ENCODE data around the gene SESN1.
"Not testable (repeated sequence)": the region's sequence is repeated elsewhere in the genome, so short reads cannot be mapped to it uniquely, and the experiment has no call there.

Gene SESN1

DNA sequence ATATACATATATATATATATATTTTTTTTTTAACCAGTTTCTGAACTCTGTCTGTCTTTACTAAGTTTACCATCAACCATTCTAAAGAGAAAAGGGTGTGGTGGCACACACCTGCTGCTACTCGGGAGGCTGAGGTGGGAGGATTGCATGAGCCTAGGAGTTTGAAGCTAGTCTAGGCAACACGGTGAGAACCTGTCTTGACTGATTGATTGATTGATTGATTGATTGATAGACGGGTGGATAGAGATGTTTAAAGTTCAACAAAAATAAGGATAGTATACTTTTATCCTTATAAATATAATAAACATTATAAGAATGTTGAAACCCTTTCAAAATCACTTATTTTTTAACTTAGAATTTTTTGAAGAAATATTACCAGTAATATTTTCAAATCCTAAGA lies 30.9 kb upstream of the SESN1 start:
- Histone ChIP-seq H3K36me3 (no peaks in the 10 kb centered on the region), H3K27ac (no peak overlapping the region), H3K4me3 (ENCODE audit: low read depth, low read length) (no peak overlapping the region), H3K9me3 (ENCODE audit: severe bottlenecking) (no peaks in the 10 kb centered on the region), H3K27me3 (ENCODE audit: insufficient read depth, low read depth, severe bottlenecking) (no peaks in the 10 kb centered on the region)
- TF ChIP-seq, protein P1, sequence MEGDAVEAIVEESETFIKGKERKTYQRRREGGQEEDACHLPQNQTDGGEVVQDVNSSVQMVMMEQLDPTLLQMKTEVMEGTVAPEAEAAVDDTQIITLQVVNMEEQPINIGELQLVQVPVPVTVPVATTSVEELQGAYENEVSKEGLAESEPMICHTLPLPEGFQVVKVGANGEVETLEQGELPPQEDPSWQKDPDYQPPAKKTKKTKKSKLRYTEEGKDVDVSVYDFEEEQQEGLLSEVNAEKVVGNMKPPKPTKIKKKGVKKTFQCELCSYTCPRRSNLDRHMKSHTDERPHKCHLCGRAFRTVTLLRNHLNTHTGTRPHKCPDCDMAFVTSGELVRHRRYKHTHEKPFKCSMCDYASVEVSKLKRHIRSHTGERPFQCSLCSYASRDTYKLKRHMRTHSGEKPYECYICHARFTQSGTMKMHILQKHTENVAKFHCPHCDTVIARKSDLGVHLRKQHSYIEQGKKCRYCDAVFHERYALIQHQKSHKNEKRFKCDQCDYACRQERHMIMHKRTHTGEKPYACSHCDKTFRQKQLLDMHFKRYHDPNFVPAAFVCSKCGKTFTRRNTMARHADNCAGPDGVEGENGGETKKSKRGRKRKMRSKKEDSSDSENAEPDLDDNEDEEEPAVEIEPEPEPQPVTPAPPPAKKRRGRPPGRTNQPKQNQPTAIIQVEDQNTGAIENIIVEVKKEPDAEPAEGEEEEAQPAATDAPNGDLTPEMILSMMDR (IDR thresholded peaks at IDR 0.05; ENCODE audit: low read depth, low read length): no peak
- DNase-seq: no peak

DNA sequence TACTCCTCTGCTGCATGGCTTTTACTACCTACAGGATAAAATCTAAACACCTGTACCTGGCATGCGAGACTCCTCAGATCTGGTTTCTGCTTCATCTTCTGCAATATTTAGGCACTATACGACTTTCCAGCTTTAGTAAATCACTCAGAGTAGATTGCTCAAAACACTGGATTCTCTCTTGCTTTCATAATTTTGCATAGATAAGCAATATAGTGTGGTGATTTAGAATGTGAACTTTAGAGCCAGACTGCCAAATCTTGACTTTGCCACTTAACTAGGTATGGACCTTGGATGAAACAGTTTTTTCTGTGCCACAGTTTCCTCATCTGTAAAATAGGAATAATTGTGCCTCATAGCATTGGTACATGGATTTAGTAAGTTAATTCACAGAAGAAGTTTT lies 29.6 kb upstream of the SESN1 start:
- no peaks in the 10 kb centered on the region for H3K27me3 ChIP-seq (ENCODE audit: insufficient read depth, low read depth, severe bottlenecking)
- no peak overlapping the region for H3K27ac ChIP-seq
- no peaks in the 10 kb centered on the region for H3K9me3 ChIP-seq (ENCODE audit: severe bottlenecking)
- no peak overlapping the region for H3K4me3 ChIP-seq (ENCODE audit: low read depth, low read length)
- H3K36me3 ChIP-seq: no peaks in the 10 kb centered on the region
- DNase-seq: no peak
- TF ChIP-seq, protein P1 (IDR thresholded peaks at IDR 0.05; ENCODE audit: low read depth, low read length): no peak

DNA sequence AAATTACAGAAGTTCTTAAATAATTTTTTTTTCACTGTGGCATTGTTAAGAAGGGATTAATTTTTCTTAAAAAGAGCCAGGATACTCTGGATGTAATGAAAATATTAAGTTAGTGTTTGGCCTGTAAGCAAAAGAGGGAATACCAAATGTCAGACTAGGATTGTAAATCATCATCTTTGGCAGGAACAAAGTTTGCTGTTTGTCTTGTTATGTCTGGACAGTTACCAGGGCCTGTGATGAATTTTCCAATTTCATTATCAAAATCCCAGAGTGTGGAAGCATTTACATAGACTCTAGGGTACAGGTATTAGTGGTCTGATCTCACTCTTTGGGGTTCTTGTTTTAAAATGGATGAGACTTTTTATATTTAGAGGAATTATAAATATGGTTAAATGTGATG lies 26.8 kb upstream of the SESN1 start:
- TF ChIP-seq, protein P1 (IDR thresholded peaks at IDR 0.05; ENCODE audit: low read depth, low read length): no peak
- Histone ChIP-seq H3K9me3 (ENCODE audit: severe bottlenecking) (no peaks in the 10 kb centered on the region), H3K4me3 (ENCODE audit: low read depth, low read length) (no peak overlapping the region), H3K27ac (no peak overlapping the region), H3K36me3 (no peaks in the 10 kb centered on the region), H3K27me3 (ENCODE audit: insufficient read depth, low read depth, severe bottlenecking) (no peaks in the 10 kb centered on the region)
- no peak for DNase-seq

DNA sequence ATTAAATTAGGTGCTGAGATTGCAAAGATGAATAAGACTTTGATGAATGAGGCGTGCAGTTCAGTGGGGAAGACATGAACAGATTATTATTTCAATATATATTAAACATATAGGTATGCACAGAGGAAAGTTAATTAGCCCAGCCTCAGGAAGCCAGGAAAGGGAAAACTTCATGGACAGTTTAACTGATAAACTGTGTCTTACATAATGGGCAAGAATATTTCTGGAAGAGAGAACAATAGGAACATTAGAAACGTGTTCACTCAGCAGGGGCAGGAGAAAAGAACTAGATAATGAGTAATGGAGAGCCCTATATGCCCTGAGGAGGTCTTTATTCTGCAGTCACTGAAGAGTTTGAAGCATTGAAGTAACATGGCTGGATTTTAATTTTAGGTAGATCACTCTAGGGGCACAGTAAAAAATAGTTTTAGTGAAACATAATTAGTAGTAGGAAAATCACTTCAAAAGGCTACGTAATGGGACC lies 24.3 kb upstream of the SESN1 start:
- Histone ChIP-seq H3K9me3 (ENCODE audit: severe bottlenecking) (no peaks in the 10 kb centered on the region), H3K27ac (peak overlapping the region; percentile 63), H3K4me3 (ENCODE audit: low read depth, low read length) (no peak overlapping the region), H3K27me3 (ENCODE audit: insufficient read depth, low read depth, severe bottlenecking) (no peaks in the 10 kb centered on the region), H3K36me3 (no peaks in the 10 kb centered on the region)
- TF ChIP-seq, protein P1 (IDR thresholded peaks at IDR 0.05; ENCODE audit: low read depth, low read length): no peak
- DNase-seq: no peak

DNA sequence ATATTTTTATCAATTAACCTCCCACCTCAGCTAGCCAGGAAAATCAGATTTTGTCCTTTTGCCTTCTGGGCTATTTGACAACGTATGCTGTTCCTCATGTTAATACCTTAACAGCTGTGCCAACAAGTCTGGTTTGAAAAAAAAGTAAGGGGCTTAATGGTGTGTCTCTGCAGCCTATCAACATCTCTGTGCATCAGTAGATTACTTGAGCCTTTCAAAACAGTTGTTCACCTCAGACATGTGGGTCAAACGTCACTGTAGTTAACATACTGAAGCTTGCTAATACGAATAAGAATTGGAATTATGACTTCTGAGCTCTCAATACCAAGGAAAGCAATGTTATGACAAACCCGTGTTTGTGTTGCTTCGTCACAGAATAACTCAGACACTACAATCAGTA lies 23.7 kb upstream of the SESN1 start:
- peak overlapping the region; percentile 69 for H3K27ac ChIP-seq
- no peaks in the 10 kb centered on the region for H3K9me3 ChIP-seq (ENCODE audit: severe bottlenecking)
- no peaks in the 10 kb centered on the region for H3K27me3 ChIP-seq (ENCODE audit: insufficient read depth, low read depth, severe bottlenecking)
- TF ChIP-seq, protein P1 (IDR thresholded peaks at IDR 0.05; ENCODE audit: low read depth, low read length): no peak
- H3K4me3 ChIP-seq (ENCODE audit: low read depth, low read length): no peak overlapping the region
- no peaks in the 10 kb centered on the region for H3K36me3 ChIP-seq
- DNase-seq: peak; percentile 39

DNA sequence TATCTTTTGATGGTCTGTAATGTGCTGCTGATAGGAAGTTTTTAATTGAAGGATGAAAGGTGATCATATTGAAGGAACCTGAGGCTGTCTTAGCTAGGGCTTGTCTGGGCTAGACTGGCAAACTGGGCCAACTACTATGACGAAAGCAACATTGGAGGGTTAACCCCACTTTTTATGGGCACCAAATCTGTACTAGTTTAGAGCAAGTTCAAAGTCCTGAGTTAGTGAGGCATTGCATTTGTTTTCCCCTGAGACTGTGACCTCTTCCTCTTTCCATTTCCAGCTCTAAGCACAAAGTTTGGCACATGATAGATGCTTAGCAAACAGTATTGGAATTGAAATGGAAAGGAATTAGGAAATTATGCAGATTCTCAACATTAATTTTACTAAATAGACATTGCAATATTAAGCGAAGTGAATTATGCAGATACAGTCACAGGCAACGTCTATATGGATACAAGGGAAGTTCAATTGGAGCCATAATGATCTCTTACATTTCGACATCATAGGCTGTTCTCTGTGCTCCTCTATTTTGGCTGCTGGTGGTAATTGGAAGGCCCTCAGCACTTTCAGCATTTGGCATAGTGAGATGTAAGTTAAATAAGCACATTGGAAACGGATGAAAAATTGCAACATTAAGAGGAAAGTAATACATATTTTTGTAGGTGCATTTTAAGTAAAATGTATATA lies 22.8 kb upstream of the SESN1 start:
- Histone ChIP-seq H3K9me3 (ENCODE audit: severe bottlenecking) (no peaks in the 10 kb centered on the region), H3K27ac (peak overlapping the region; percentile 69), H3K36me3 (no peaks in the 10 kb centered on the region), H3K4me3 (ENCODE audit: low read depth, low read length) (no peak overlapping the region), H3K27me3 (ENCODE audit: insufficient read depth, low read depth, severe bottlenecking) (no peaks in the 10 kb centered on the region)
- TF ChIP-seq, protein P1 (IDR thresholded peaks at IDR 0.05; ENCODE audit: low read depth, low read length): no peak
- no peak for DNase-seq

DNA sequence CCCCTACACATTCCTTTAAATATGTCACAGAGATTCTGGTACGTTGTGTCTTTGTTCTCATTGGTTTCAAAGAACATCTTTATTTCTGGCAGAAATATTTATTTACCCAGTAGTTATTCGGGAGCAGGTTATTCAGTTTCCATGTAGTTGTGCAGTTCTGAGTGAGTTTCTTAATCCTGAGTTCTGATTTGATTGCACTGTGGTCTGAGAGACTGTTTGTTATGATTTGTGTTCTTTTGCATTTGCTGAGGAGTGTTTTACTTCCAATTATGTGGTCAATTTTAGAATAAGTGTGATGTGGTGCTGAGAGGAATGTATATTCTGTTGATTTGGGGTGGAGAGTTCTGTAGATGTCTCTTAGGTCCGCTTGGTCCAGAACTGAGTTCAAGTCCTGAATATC lies 18.0 kb upstream of the SESN1 start:
- H3K27ac ChIP-seq; H3K27me3 ChIP-seq (ENCODE audit: insufficient read depth, low read depth, severe bottlenecking); H3K36me3 ChIP-seq; H3K4me3 ChIP-seq (ENCODE audit: low read depth, low read length); DNase-seq; H3K9me3 ChIP-seq (ENCODE audit: severe bottlenecking): not testable (repeated sequence)

DNA sequence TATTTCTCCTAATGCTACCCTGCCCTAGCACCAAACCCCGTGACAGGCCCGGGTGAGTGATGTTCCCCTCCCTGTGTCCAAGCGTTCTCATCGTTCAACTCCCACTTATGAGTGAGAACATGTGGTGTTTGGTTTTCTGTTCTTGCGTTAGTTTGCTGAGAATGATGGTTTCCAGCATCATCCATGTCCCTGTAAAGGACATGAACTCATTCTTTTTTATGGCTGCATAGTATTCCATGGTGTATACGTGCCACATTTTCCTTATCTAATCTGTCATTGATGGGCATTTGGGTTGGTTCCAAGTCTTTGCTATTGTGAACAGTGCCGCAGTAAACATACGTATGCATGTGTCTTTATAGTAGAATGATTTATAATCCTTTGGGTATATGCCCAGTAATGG lies 15.0 kb upstream of the SESN1 start:
- H3K27me3 ChIP-seq (ENCODE audit: insufficient read depth, low read depth, severe bottlenecking); H3K36me3 ChIP-seq; H3K4me3 ChIP-seq (ENCODE audit: low read depth, low read length); DNase-seq; H3K27ac ChIP-seq; H3K9me3 ChIP-seq (ENCODE audit: severe bottlenecking): not testable (repeated sequence)

Data from WERI-Rb-1 (cell line).